Measurements from ENCODE around the gene MOGAT3. TPM values are rescaled to one million over a fixed set of nuclear protein-coding genes. Genes with fewer than 3 reads are reported as not detected.
A peak's percentile ranks its signal among the peaks of the same experiment; 100 is the strongest.

Gene MOGAT3
- total and polyA plus RNA-seq, 5 donors from 2014 or later = not detected

GRCh38 chr7:101164071-101164840 lies 36.6 kb downstream of the MOGAT3 start:
- H3K27me3 Mint-ChIP-seq = peaks cover 56% of the 10 kb centered on the region
- H3K4me1 Mint-ChIP-seq = peaks cover 3 to 45% (median 25%) of the 10 kb centered on the region in 4 donors
- H3K4me1 ChIP-seq (ENCODE audit: control insufficient read depth, insufficient read depth, low read length, poor library complexity, severe bottlenecking) = peaks cover 39% of the 10 kb centered on the region
- H3K27ac ChIP-seq (ENCODE audit: insufficient read depth, low read length, poor library complexity, severe bottlenecking) = no peak overlapping the region
- ATAC-seq (ENCODE audit: low read depth in 2 of 2) = no peak
- peak overlapping the region in 1 of 3 donors; percentile 60 for H3K27ac Mint-ChIP-seq
- H3K9me3 ChIP-seq (ENCODE audit: control insufficient read depth in 2 of 2, low read length in 2 of 2) = no peaks in the 10 kb centered on the region
- H3K9me3 Mint-ChIP-seq = peaks cover 0 to 6% (median 0%) of the 10 kb centered on the region in 7 donors
- no peak for DNase-seq
- peak overlapping the region; percentile 43 to 79 (median 76) for H3K4me3 Mint-ChIP-seq
- peaks cover 31% of the 10 kb centered on the region for H3K27me3 ChIP-seq (ENCODE audit: control insufficient read depth, insufficient read depth, low read length)
- no peak overlapping the region for H3K4me3 ChIP-seq (ENCODE audit: low read depth, low read length)
- no peaks in the 10 kb centered on the region for H3K36me3 ChIP-seq (ENCODE audit: control insufficient read depth, insufficient read depth, low read length)
- H3K36me3 Mint-ChIP-seq = peaks cover 4% of the 10 kb centered on the region

- peak overlapping the region; percentile 68 to 84 (median 78) for H3K4me3 Mint-ChIP-seq
Measured at GRCh38 chr7:101163279-101164070, 37.4 kb downstream of the MOGAT3 start.

GRCh38 chr7:101162551-101163278 lies 38.1 kb downstream of the MOGAT3 start:
- Mint-ChIP-seq H3K27me3 (peaks cover 40% of the 10 kb centered on the region), H3K4me1 (peaks cover 0 to 36% (median 18%) of the 10 kb centered on the region in 4 donors), H3K4me3 (peak overlapping the region; percentile 72 to 89 (median 83)), H3K27ac (no peak overlapping the region), H3K9me3 (peaks cover 0 to 6% (median 0%) of the 10 kb centered on the region in 7 donors), H3K36me3 (peaks cover 5% of the 10 kb centered on the region)
- H3K4me3 ChIP-seq (ENCODE audit: low read depth, low read length) = no peak overlapping the region
- peaks cover 16% of the 10 kb centered on the region for H3K27me3 ChIP-seq (ENCODE audit: control insufficient read depth, insufficient read depth, low read length)
- H3K36me3 ChIP-seq (ENCODE audit: control insufficient read depth, insufficient read depth, low read length) = no peaks in the 10 kb centered on the region
- H3K9me3 ChIP-seq (ENCODE audit: control insufficient read depth in 2 of 2, low read length in 2 of 2) = no peaks in the 10 kb centered on the region
- no peak overlapping the region for H3K27ac ChIP-seq (ENCODE audit: insufficient read depth, low read length, poor library complexity, severe bottlenecking)
- H3K4me1 ChIP-seq (ENCODE audit: control insufficient read depth, insufficient read depth, low read length, poor library complexity, severe bottlenecking) = peaks cover 38% of the 10 kb centered on the region
- DNase-seq = no peak
- ATAC-seq (ENCODE audit: low read depth in 2 of 2) = no peak

More at GRCh38 chr7:101163279-101164070, 37.4 kb downstream of the MOGAT3 start:
- H3K27ac Mint-ChIP-seq = no peak overlapping the region
- H3K27ac ChIP-seq (ENCODE audit: insufficient read depth, low read length, poor library complexity, severe bottlenecking) = no peak overlapping the region
- peaks cover 48% of the 10 kb centered on the region for H3K27me3 Mint-ChIP-seq
- peaks cover 38% of the 10 kb centered on the region for H3K4me1 ChIP-seq (ENCODE audit: control insufficient read depth, insufficient read depth, low read length, poor library complexity, severe bottlenecking)
- peaks cover 0 to 41% (median 22%) of the 10 kb centered on the region in 4 donors for H3K4me1 Mint-ChIP-seq
- H3K4me3 ChIP-seq (ENCODE audit: low read depth, low read length) = no peak overlapping the region
- DNase-seq (peak; percentile 20 to 62 (median 26)), ATAC-seq (ENCODE audit: low read depth in 2 of 2) (no peak)
- no peaks in the 10 kb centered on the region for H3K36me3 ChIP-seq (ENCODE audit: control insufficient read depth, insufficient read depth, low read length)
- H3K9me3 ChIP-seq (ENCODE audit: control insufficient read depth in 2 of 2, low read length in 2 of 2) = no peaks in the 10 kb centered on the region
- H3K9me3 Mint-ChIP-seq = peaks cover 0 to 6% (median 0%) of the 10 kb centered on the region in 7 donors
- H3K27me3 ChIP-seq (ENCODE audit: control insufficient read depth, insufficient read depth, low read length) = peaks cover 23% of the 10 kb centered on the region
- peaks cover 3% of the 10 kb centered on the region for H3K36me3 Mint-ChIP-seq

- peaks cover 0 to 28% (median 14%) of the 10 kb centered on the region in 4 donors for H3K4me1 Mint-ChIP-seq
- H3K36me3 Mint-ChIP-seq = peaks cover 13% of the 10 kb centered on the region
- H3K27me3 Mint-ChIP-seq = peaks cover 32% of the 10 kb centered on the region
- H3K36me3 ChIP-seq (ENCODE audit: control insufficient read depth, insufficient read depth, low read length) = peaks cover 5% of the 10 kb centered on the region
- no peaks in the 10 kb centered on the region for H3K9me3 ChIP-seq (ENCODE audit: control insufficient read depth in 2 of 2, low read length in 2 of 2)
- H3K27me3 ChIP-seq (ENCODE audit: control insufficient read depth, insufficient read depth, low read length) = peaks cover 7% of the 10 kb centered on the region
- H3K4me3 ChIP-seq (ENCODE audit: low read depth, low read length) = no peak overlapping the region
- H3K27ac Mint-ChIP-seq = no peak overlapping the region
- DNase-seq = no peak
- H3K27ac ChIP-seq (ENCODE audit: insufficient read depth, low read length, poor library complexity, severe bottlenecking) = no peak overlapping the region
- H3K4me1 ChIP-seq (ENCODE audit: control insufficient read depth, insufficient read depth, low read length, poor library complexity, severe bottlenecking) = peaks cover 38% of the 10 kb centered on the region
- ATAC-seq (ENCODE audit: low read depth in 2 of 2) = no peak
- peak overlapping the region; percentile 72 to 89 (median 83) for H3K4me3 Mint-ChIP-seq
- H3K9me3 Mint-ChIP-seq = peaks cover 0 to 4% (median 0%) of the 10 kb centered on the region in 7 donors
Measured at GRCh38 chr7:101161692-101162471, 39.0 kb downstream of the MOGAT3 start.

GRCh38 chr7:101160910-101161309 lies 39.9 kb downstream of the MOGAT3 start:
- ATAC-seq (ENCODE audit: low read depth in 2 of 2) = no peak
- H3K36me3 Mint-ChIP-seq = peaks cover 15% of the 10 kb centered on the region
- H3K4me1 Mint-ChIP-seq = peaks cover 0 to 24% (median 11%) of the 10 kb centered on the region in 4 donors
- no peak for DNase-seq
- peaks cover 4% of the 10 kb centered on the region for H3K27me3 ChIP-seq (ENCODE audit: control insufficient read depth, insufficient read depth, low read length)
- peak overlapping the region in 2 of 4 donors; percentile 43 to 72 for H3K4me3 Mint-ChIP-seq
- H3K27ac Mint-ChIP-seq = no peak overlapping the region
- H3K27me3 Mint-ChIP-seq = peaks cover 26% of the 10 kb centered on the region
- peaks cover 5% of the 10 kb centered on the region for H3K36me3 ChIP-seq (ENCODE audit: control insufficient read depth, insufficient read depth, low read length)
- H3K4me1 ChIP-seq (ENCODE audit: control insufficient read depth, insufficient read depth, low read length, poor library complexity, severe bottlenecking) = peaks cover 33% of the 10 kb centered on the region
- peaks cover 0 to 5% (median 0%) of the 10 kb centered on the region in 7 donors for H3K9me3 Mint-ChIP-seq
- H3K27ac ChIP-seq (ENCODE audit: insufficient read depth, low read length, poor library complexity, severe bottlenecking) = no peak overlapping the region
- H3K4me3 ChIP-seq (ENCODE audit: low read depth, low read length) = no peak overlapping the region
- H3K9me3 ChIP-seq (ENCODE audit: control insufficient read depth in 2 of 2, low read length in 2 of 2) = no peaks in the 10 kb centered on the region

- H3K27ac Mint-ChIP-seq = no peak overlapping the region
Measured at GRCh38 chr7:101159696-101160674, 40.9 kb downstream of the MOGAT3 start.

More at GRCh38 chr7:101159696-101160674, 40.9 kb downstream of the MOGAT3 start:
- ATAC-seq (ENCODE audit: low read depth in 2 of 2) (no peak), DNase-seq (no peak)
- H3K4me1 Mint-ChIP-seq = peaks cover 0 to 24% (median 10%) of the 10 kb centered on the region in 4 donors
- H3K36me3 Mint-ChIP-seq = peaks cover 15% of the 10 kb centered on the region
- H3K4me3 Mint-ChIP-seq = peak overlapping the region in 1 of 4 donors; percentile 72
- Histone ChIP-seq H3K27ac (ENCODE audit: insufficient read depth, low read length, poor library complexity, severe bottlenecking) (no peak overlapping the region), H3K4me1 (ENCODE audit: control insufficient read depth, insufficient read depth, low read length, poor library complexity, severe bottlenecking) (peaks cover 29% of the 10 kb centered on the region), H3K4me3 (ENCODE audit: low read depth, low read length) (no peak overlapping the region), H3K27me3 (ENCODE audit: control insufficient read depth, insufficient read depth, low read length) (peaks cover 3% of the 10 kb centered on the region), H3K9me3 (ENCODE audit: control insufficient read depth in 2 of 2, low read length in 2 of 2) (no peaks in the 10 kb centered on the region), H3K36me3 (ENCODE audit: control insufficient read depth, insufficient read depth, low read length) (peaks cover 5% of the 10 kb centered on the region)
- H3K9me3 Mint-ChIP-seq = peaks cover 0 to 2% (median 0%) of the 10 kb centered on the region in 7 donors
- peaks cover 23% of the 10 kb centered on the region for H3K27me3 Mint-ChIP-seq

Data from CD4-positive, CD25-positive, alpha-beta regulatory T cell (primary cell).